Panc1 (cell line): ENCODE results near the gene PSIP1. TPM values are rescaled to one million over a fixed set of nuclear protein-coding genes. Genes with fewer than 3 reads are reported as not detected.

Experiments
- ATAC-seq: fragments of 200-7000 bp; cut with Tn5 transposase; 2 replicates; pipeline ENCODE4 v1.9.1; 2020; ENCODE audit warnings: mild to moderate bottlenecking, moderate library complexity
- BruUV-seq: library from RNA; stranded (reverse); fragments of 400-500 nt; replicated peaks from 2 replicates; lab custom pipeline; 2021; lab: Mats Ljungman, UMichigan
- CTCF ChIA-PET: fragments of 300-600 bp; sonication (Branson Sonifier 250); formaldehyde crosslinking; loops from one replicate; lab custom pipeline; 2022; ENCODE audit warnings: antibody characterized with exemption; lab: Charles Lee
- POLR2A ChIA-PET: fragments of 300-600 bp; sonication (Branson Sonifier 250); formaldehyde crosslinking; loops from one replicate; lab custom pipeline; 2022; ENCODE audit warnings: antibody characterized with exemption; lab: Charles Lee
- DNase-seq: peaks from one replicate; pipeline ENCODE4 v3.0.0-alpha.2; 2010; ENCODE audit warnings: low read depth, low spot score
- H3K27ac ChIP-seq: 2 replicates; pipeline ENCODE4 v1.5.1; 2011; ENCODE audit warnings: mild to moderate bottlenecking, low read length, inconsistent platforms
- H3K27me3 ChIP-seq: fragments of 200-500 bp; sonication (Bioruptor generic); 2 replicates; pipeline ENCODE4 v1.6.0; 2014; ENCODE audit warnings: low read length, inconsistent platforms; ENCODE audit not compliant: control insufficient read depth, insufficient read depth
- H3K36me3 ChIP-seq: fragments of 200-500 bp; sonication (Bioruptor generic); 2 replicates; pipeline ENCODE4 v1.5.1; 2014; ENCODE audit warnings: inconsistent platforms, mild to moderate bottlenecking, low read length, moderate library complexity; ENCODE audit not compliant: control insufficient read depth, insufficient read depth
- H3K4me1 ChIP-seq: 2 replicates; pipeline ENCODE4 v1.5.1; 2011; ENCODE audit warnings: inconsistent platforms, mild to moderate bottlenecking, low read length, moderate library complexity; ENCODE audit not compliant: control insufficient read depth, insufficient read depth
- H3K4me3 ChIP-seq, 2 experiments: 2 replicates each; pipeline ENCODE4 v1.5.1; 2011 to 2012; ENCODE audit warnings: low read depth in 2 of 2, low read length in 2 of 2, mild to moderate bottlenecking in 2 of 2, inconsistent platforms in 1 of 2, moderate library complexity in 1 of 2
- H3K9me3 ChIP-seq: fragments of 200-500 bp; sonication (Bioruptor generic); 2 replicates; pipeline ENCODE4 v1.5.1; 2014; ENCODE audit warnings: low read depth, mild to moderate bottlenecking, inconsistent platforms, low read length, moderate library complexity; ENCODE audit not compliant: control insufficient read depth, insufficient read depth
- CTCF ChIP-seq: fragments of 450-650 bp; IDR thresholded peaks from 2 replicates; pipeline ENCODE4 v1.5.1; 2017; ENCODE audit warnings: mild to moderate bottlenecking
- POLR2AphosphoS5 ChIP-seq: IDR thresholded peaks from 2 replicates; pipeline ENCODE4 v1.6.1; 2012; ENCODE audit warnings: mild to moderate bottlenecking, low read depth, low read length, moderate library complexity
- SIN3A ChIP-seq: IDR thresholded peaks from 2 replicates; pipeline ENCODE4 v1.6.1; 2012; ENCODE audit warnings: low read depth, mild to moderate bottlenecking, low read length, moderate library complexity, borderline replicate concordance; ENCODE audit not compliant: insufficient read depth
- TCF7L2 ChIP-seq: IDR thresholded peaks from 2 replicates; pipeline ENCODE4 v1.6.1; 2011; ENCODE audit warnings: mild to moderate bottlenecking, low read depth, low read length, inconsistent platforms
- in situ Hi-C: cut with HindIII; loops from 2 replicates; pipeline ENCODE4 v1.10.0; 2016; ENCODE audit warnings: low sequenced_read_pairs, low pct_unique_long_range_greater_than_20kb
- intact Hi-C: fragments of 100-400 bp; cut with micrococcal nuclease; formaldehyde crosslinking; loops from one replicate; pipeline ENCODE4 v1.10.0; 2022; ENCODE audit not compliant: unreplicated experiment
- total RNA-seq: library from RNA; stranded (reverse); gene quantifications from one replicate; pipeline ENCODE4 v1.2.1, GENCODE V29; 2021; ENCODE audit not compliant: unreplicated experiment
- TF ChIP-seq, protein P1 (sequence below), 2 experiments: IDR thresholded peaks; 2 replicates each; pipeline ENCODE4 v1.6.1; 2011 to 2012; ENCODE audit warnings: low read depth in 2 of 2, control low read depth in 1 of 2, low read length in 1 of 2, mild to moderate bottlenecking in 1 of 2, moderate library complexity in 1 of 2; ENCODE audit not compliant: insufficient read depth in 1 of 2

The PSIP1 gene
- total RNA-seq, 1 experiment from 2014 or later = 30.4 TPM

DNA sequence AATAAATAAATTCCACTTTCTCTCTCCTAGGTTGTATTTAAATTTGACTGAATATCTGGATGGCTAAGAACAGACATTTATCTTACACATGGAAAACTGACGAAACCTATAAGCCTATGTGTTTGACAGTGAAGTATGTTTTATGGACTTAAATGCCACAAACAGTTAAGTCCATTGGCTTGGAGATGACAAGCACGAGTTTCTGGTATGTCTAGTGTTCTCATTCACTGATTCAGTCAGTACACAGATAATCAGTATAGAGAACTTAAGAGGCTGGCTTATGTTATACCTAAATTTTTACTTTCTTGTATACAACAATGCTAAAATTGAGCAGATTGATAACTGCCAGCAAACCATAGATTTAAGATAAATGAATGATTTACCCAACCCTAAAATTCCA lies 49.2 kb downstream of the PSIP1 start:
- TF ChIP-seq TCF7L2 = no peak
- TF ChIP-seq, protein P1, sequence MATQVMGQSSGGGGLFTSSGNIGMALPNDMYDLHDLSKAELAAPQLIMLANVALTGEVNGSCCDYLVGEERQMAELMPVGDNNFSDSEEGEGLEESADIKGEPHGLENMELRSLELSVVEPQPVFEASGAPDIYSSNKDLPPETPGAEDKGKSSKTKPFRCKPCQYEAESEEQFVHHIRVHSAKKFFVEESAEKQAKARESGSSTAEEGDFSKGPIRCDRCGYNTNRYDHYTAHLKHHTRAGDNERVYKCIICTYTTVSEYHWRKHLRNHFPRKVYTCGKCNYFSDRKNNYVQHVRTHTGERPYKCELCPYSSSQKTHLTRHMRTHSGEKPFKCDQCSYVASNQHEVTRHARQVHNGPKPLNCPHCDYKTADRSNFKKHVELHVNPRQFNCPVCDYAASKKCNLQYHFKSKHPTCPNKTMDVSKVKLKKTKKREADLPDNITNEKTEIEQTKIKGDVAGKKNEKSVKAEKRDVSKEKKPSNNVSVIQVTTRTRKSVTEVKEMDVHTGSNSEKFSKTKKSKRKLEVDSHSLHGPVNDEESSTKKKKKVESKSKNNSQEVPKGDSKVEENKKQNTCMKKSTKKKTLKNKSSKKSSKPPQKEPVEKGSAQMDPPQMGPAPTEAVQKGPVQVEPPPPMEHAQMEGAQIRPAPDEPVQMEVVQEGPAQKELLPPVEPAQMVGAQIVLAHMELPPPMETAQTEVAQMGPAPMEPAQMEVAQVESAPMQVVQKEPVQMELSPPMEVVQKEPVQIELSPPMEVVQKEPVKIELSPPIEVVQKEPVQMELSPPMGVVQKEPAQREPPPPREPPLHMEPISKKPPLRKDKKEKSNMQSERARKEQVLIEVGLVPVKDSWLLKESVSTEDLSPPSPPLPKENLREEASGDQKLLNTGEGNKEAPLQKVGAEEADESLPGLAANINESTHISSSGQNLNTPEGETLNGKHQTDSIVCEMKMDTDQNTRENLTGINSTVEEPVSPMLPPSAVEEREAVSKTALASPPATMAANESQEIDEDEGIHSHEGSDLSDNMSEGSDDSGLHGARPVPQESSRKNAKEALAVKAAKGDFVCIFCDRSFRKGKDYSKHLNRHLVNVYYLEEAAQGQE (IDR thresholded peaks at IDR 0.05; ENCODE audit: insufficient read depth in 1 of 2, low read depth in 2 of 2, low read length in 1 of 2) = no peak
- TF ChIP-seq CTCF = no peak
- no peak for TF ChIP-seq POLR2AphosphoS5
- no peak for TF ChIP-seq SIN3A
- ChIA-PET CTCF (no interaction called here), POLR2A (no interaction called here)
- ATAC-seq (no peak), DNase-seq (no peak)
- H3K27me3 ChIP-seq = no peaks in the 10 kb centered on the region
- no TSS peak for BruUV-seq
- peaks cover 2% of the 10 kb centered on the region; the same call in 1 of the 2 replicates for H3K36me3 ChIP-seq
- H3K4me1 ChIP-seq = no peaks in the 10 kb centered on the region
- no peaks in the 10 kb centered on the region for H3K9me3 ChIP-seq
- H3K4me3 ChIP-seq = no peak overlapping the region
- intact Hi-C loops (no loop called here), in situ Hi-C loops (no loop called here)
- no peak overlapping the region for H3K27ac ChIP-seq

- CTCF ChIA-PET = no interaction called here
These were observed 49.7 kb downstream of the PSIP1 start for GRCh38 chr9:15461056-15461455.

More at GRCh38 chr9:15461056-15461455, 49.7 kb downstream of the PSIP1 start:
- in situ Hi-C loops = no loop called here
- H3K27me3 ChIP-seq = no peaks in the 10 kb centered on the region
- no peak for DNase-seq
- H3K4me3 ChIP-seq = no peak overlapping the region
- no TSS peak for BruUV-seq
- peaks cover 2% of the 10 kb centered on the region; the same call in 1 of the 2 replicates for H3K36me3 ChIP-seq
- ATAC-seq = no peak
- POLR2A ChIA-PET = no interaction called here
- no peaks in the 10 kb centered on the region for H3K4me1 ChIP-seq
- intact Hi-C loops = no loop called here
- no peak for TF ChIP-seq POLR2AphosphoS5
- TF ChIP-seq TCF7L2 = no peak
- TF ChIP-seq SIN3A = no peak
- no peak for TF ChIP-seq CTCF
- TF ChIP-seq, protein P1 (IDR thresholded peaks at IDR 0.05; ENCODE audit: insufficient read depth in 1 of 2, low read depth in 2 of 2, low read length in 1 of 2) = no peak
- H3K27ac ChIP-seq = no peak overlapping the region
- no peaks in the 10 kb centered on the region for H3K9me3 ChIP-seq
